HepG2 (cell line): Measurements from ENCODE around the gene HNRNPUL2. TPM values are rescaled to one million over a fixed set of nuclear protein-coding genes. Genes with fewer than 3 reads are reported as not detected.

Experiments
- ATAC-seq: fragments of 200-7000 bp; cut with Tn5 transposase; 3 replicates; pipeline ENCODE4 v1.9.1; 2020; ENCODE audit warnings: mild to moderate bottlenecking, moderate library complexity
- BruUV-seq: library from RNA; stranded (reverse); fragments of 400-500 nt; replicated peaks from 2 replicates; lab custom pipeline; 2021; lab: Mats Ljungman, UMichigan
- CTCF ChIA-PET: fragments of 300-600 bp; formaldehyde crosslinking; extraction: SDS; loops from one replicate; lab custom pipeline; 2021; ENCODE audit warnings: low total read pairs, inconsistent platforms, low intra/inter-chr PET ratio; lab: Yijun Ruan, JAX
- POLR2A ChIA-PET: fragments of 350-600 bp; sonication (Branson Sonifier 250); formaldehyde crosslinking; loops from one replicate; lab custom pipeline; 2020; ENCODE audit warnings: antibody characterized with exemption, inconsistent platforms; lab: Yijun Ruan, JAX
- DNase-seq: peaks from one replicate; pipeline ENCODE4 v3.0.0-alpha.2; 2015; ENCODE audit warnings: low spot score
- FAIRE-seq: peaks from 3 replicates; lab custom pipeline; 2011; peaks lifted over from hg19 to GRCh38; lab: Jason Lieb, UNC
- H2AFZ ChIP-seq: one replicate; pipeline ENCODE4 v1.6.1; 2011; ENCODE audit warnings: low read length, inconsistent platforms
- H3K27ac ChIP-seq: fragments of 300-600 bp; 3 replicates; pipeline ENCODE4 v1.8.0; 2011; ENCODE audit warnings: mixed run types, mild to moderate bottlenecking, mixed read lengths, low read length, inconsistent platforms; ENCODE audit not compliant: insufficient read depth; ENCODE audit errors: extremely low read length
- H3K27me3 ChIP-seq, 2 experiments: fragments of 200-600 bp in 1 of 2; 2 replicates in 1 of 2; 3 replicates in 1 of 2; pipeline versions ENCODE4 v1.6.0 to v1.8.0; 2011; ENCODE audit warnings: low read length in 2 of 2, mild to moderate bottlenecking in 2 of 2, moderate library complexity in 2 of 2, inconsistent platforms in 1 of 2; ENCODE audit not compliant: insufficient read depth in 2 of 2, control insufficient read depth in 1 of 2
- H3K36me3 ChIP-seq, 2 experiments: fragments of 200-600 bp in 1 of 2; replicated peaks in 1 of 2; 2 replicates in 1 of 2; 3 replicates in 1 of 2; pipeline versions ENCODE4 v1.5.1 to v1.8.0; 2011; ENCODE audit warnings: low read length in 2 of 2, inconsistent platforms in 1 of 2; ENCODE audit not compliant: insufficient read depth in 2 of 2, control insufficient read depth in 1 of 2
- H3K4me1 ChIP-seq: 2 replicates; pipeline ENCODE4 v1.5.1; 2012; ENCODE audit warnings: low read length, inconsistent platforms; ENCODE audit not compliant: insufficient read depth
- H3K4me2 ChIP-seq: 2 replicates; pipeline ENCODE4 v1.6.0; 2011; ENCODE audit warnings: low read depth, low read length, inconsistent platforms
- H3K4me3 ChIP-seq, 3 experiments: fragments of 200-600 bp in 1 of 3; sonication (generic), shearing (Covaris generic) in 1 of 3; replicated peaks in 1 of 3; 2 replicates each; pipeline ENCODE4 v1.5.1; 2011 to 2016; ENCODE audit warnings: low read length in 3 of 3, inconsistent platforms in 2 of 3, low read depth in 2 of 3, mild to moderate bottlenecking in 2 of 3, control low read depth in 1 of 3, mixed read lengths in 1 of 3; ENCODE audit not compliant: insufficient read depth in 1 of 3
- H3K79me2 ChIP-seq: one replicate; pipeline ENCODE4 v1.6.1; 2011; ENCODE audit warnings: low read length, inconsistent platforms; ENCODE audit not compliant: insufficient read depth
- H3K9ac ChIP-seq: 2 replicates; pipeline ENCODE4 v1.6.0; 2011; ENCODE audit warnings: mild to moderate bottlenecking, low read depth, low read length, inconsistent platforms; ENCODE audit not compliant: insufficient read depth
- H3K9me3 ChIP-seq: 2 replicates; pipeline ENCODE4 v1.5.1; 2012; ENCODE audit warnings: mild to moderate bottlenecking, low read length
- H4K20me1 ChIP-seq: 2 replicates; pipeline ENCODE4 v1.6.0; 2011; ENCODE audit warnings: inconsistent platforms, mild to moderate bottlenecking, low read length, moderate library complexity; ENCODE audit not compliant: insufficient read depth
- HOXD1 ChIP-seq: sonication (generic); formaldehyde crosslinking; IDR thresholded peaks from 2 replicates; pipeline ENCODE4 v1.5.0; 2020; ENCODE audit warnings: missing genetic modification reagents
- KLF15 ChIP-seq: sonication (generic); formaldehyde crosslinking; IDR thresholded peaks from 2 replicates; pipeline ENCODE4 v1.8.1; 2023; ENCODE audit warnings: borderline replicate concordance, mild to moderate bottlenecking, inconsistent platforms, missing genetic modification reagents, mixed read lengths
- POLR2A ChIP-seq, 2 experiments: IDR thresholded peaks; 2 replicates each; pipeline ENCODE4 v1.6.1; 2011; ENCODE audit warnings: low read depth in 2 of 2, low read length in 2 of 2, mild to moderate bottlenecking in 1 of 2, moderate library complexity in 1 of 2; ENCODE audit not compliant: insufficient read depth in 1 of 2
- RCOR2 ChIP-seq: IDR thresholded peaks from 2 replicates; pipeline ENCODE4 v1.6.1; 2016; ENCODE audit warnings: missing biosample characterization, missing genetic modification reagents
- ZNF737 ChIP-seq: sonication (generic); formaldehyde crosslinking; IDR thresholded peaks from 2 replicates; pipeline ENCODE4 v1.5.0; 2020; ENCODE audit warnings: missing genetic modification reagents, mild to moderate bottlenecking, borderline replicate concordance
- ZNF775 ChIP-seq: sonication (generic); formaldehyde crosslinking; IDR thresholded peaks from 2 replicates; pipeline ENCODE4 v1.4.0; 2020; ENCODE audit warnings: missing genetic modification reagents, mild to moderate bottlenecking, moderate library complexity, borderline replicate concordance
- WGBS: methylation state at CpG from one replicate; pipeline ENCODE4 v1.1.6; 2017; ENCODE audit warnings: low lambda C conversion rate; 5-methylcytosine and 5-hydroxymethylcytosine counted together
- in situ Hi-C: cut with HindIII; loops from 2 replicates; pipeline ENCODE4 v1.10.0; 2017; ENCODE audit warnings: low pct_unique_long_range_greater_than_20kb; ENCODE audit not compliant: extremely low pct_ligation_motif_present
- intact Hi-C: fragments of 100-400 bp; cut with micrococcal nuclease; formaldehyde crosslinking; loops from one replicate; pipeline ENCODE4 v1.10.0; 2022; ENCODE audit not compliant: unreplicated experiment
- polyA plus RNA-seq, 8 experiments: library from polyadenylated mRNA; depleted of rRNA in 3 of 8; stranded (reverse) in 7 of 8; unstranded in 1 of 8; fragments of >200 nt; fragmentation: Illumina TruSeq in 4 of 8; extraction: Trizol in 4 of 8; gene quantifications; 2 replicates each; pipeline versions ENCODE4 v1.2.1 to v1.2.3, GENCODE V29; 2011 to 2016; ENCODE audit warnings: low read depth in 4 of 8, missing spikeins in 1 of 8, mixed read lengths in 1 of 8; ENCODE audit not compliant: insufficient read depth in 1 of 8
- total RNA-seq, 5 experiments: library from RNA; depleted of rRNA; stranded (reverse); fragments of >200 nt; fragmentation: Illumina TruSeq; extraction: Trizol; gene quantifications; 2 replicates each; pipeline ENCODE4 v1.2.3, GENCODE V29; 2016; ENCODE audit warnings: low read depth in 1 of 5
- TF ChIP-seq, protein P1 (sequence below): sonication (generic); formaldehyde crosslinking; IDR thresholded peaks from 2 replicates; pipeline ENCODE4 v1.8.1; 2023; ENCODE audit warnings: mild to moderate bottlenecking, moderate library complexity, missing genetic modification reagents
- TF ChIP-seq, protein P2 (sequence below): sonication (generic); formaldehyde crosslinking; IDR thresholded peaks from 2 replicates; pipeline ENCODE4 v1.4.0; 2020; ENCODE audit warnings: missing genetic modification reagents

The HNRNPUL2 gene
- total and polyA plus RNA-seq, 2 of the 13 experiments (the other 11 are each of a cell fraction or from before 2014, with no cell fraction given): 8.4 to 9.6 TPM

DNA sequence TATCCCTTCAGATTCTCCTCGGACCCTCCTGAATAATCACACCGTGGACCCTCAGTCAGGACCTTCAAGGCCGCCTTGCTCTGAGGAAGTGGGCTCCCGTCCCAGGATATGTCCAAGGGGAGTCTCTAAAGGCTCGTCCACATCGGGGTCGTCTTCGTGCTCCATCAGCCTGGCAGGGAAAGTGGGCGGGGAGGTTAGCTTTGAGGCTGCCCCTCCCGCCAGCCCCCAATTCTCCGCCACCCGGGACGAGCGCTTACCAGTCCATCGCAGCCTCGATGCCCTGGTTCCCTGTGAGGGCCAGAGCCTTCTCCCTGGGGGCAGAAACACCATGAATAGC, 48.9 kb downstream of the HNRNPUL2 start:
- Histone ChIP-seq H2AFZ (no peak overlapping the region), H3K27ac (peak overlapping the region; percentile 86), H3K36me3 (peaks cover 0 to 7% of the 10 kb centered on the region in 2 experiments; a peak in 1 of 5 replicates), H3K4me2 (peak overlapping the region; percentile 98), H3K9me3 (no peaks in the 10 kb centered on the region), H3K4me1 (peaks cover 42% of the 10 kb centered on the region), H3K79me2 (peaks cover 8% of the 10 kb centered on the region), H3K27me3 (no peaks in the 10 kb centered on the region), H3K9ac (peak overlapping the region; percentile 94), H4K20me1 (no peaks in the 10 kb centered on the region), H3K4me3 (peak overlapping the region; percentile 88 to 98 (median 94))
- DNase-seq: no peak
- BruUV-seq: no TSS peak
- WGBS: 9% methylated on average over 10 of the region's 16 CpGs
- ATAC-seq: no peak; the same call in 2 of the 3 replicates
- POLR2A ChIA-PET: interaction anchor here (1.1 to 3.6 kb wide), 5 partner anchors 8 to 87 kb away, joined by 3 to 54 read pairs (median 34); partner anchors contain the start of genes C11orf98, CSKMT, HNRNPUL2 and LBHD1
- no peak for FAIRE-seq
- in situ Hi-C loops (no loop called here), intact Hi-C loops (no loop called here)
- CTCF ChIA-PET: no interaction called here
- 0 out of 2 replicates have a peak, but pooled peaks have one; percentile 44 for TF ChIP-seq KLF15 (CRISPR knock-in tag)
- TF ChIP-seq HOXD1 (CRISPR knock-in tag): 0 out of 2 replicates have a peak, but pooled peaks have one; percentile 20
- TF ChIP-seq ZNF775 (CRISPR knock-in tag): no peak
- TF ChIP-seq, protein P1, sequence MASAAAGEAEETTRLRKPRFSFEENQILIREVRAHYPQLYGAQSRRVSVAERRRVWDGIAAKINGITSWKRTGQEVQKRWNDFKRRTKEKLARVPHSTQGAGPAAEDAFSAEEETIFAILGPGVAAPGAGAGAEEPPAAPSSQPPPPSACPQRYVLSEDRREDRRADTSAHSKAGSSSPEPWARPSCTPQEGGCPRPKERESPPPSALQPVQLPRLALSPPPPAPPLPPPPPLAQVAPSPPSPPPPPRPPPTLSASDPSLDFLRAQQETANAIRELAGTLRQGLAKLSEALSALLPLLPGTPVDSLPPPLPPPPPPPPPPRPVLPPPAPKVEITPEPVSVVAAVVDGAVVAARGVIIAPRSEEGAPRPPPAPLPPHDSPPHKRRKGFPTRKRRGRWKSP (CRISPR knock-in tag): no peak

DNA sequence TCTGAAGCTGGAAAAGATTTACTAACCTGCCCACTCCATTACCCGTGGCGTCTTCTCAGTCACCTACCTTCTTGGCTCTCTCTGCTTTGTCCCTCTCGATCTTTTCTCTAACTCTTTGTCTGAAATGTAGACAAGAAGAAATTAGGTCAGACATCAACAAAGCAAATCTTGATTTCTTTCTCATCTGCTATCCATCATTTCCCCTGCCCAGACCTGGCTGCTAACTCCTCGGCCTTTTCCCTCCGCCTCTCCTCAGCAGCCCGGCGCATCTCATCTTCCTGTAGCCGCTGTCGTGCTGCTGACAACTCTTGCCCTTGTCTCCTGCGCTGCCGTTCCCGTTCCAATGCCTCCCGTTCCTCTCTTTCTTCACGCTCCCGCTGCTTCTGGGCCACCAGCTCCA, 49.5 kb downstream of the HNRNPUL2 start:
- peaks cover 48% of the 10 kb centered on the region for H3K4me1 ChIP-seq
- H3K79me2 ChIP-seq: peaks cover 13% of the 10 kb centered on the region
- H3K9me3 ChIP-seq: no peaks in the 10 kb centered on the region
- CTCF ChIA-PET: no interaction called here
- H3K27ac ChIP-seq: peak overlapping the region; percentile 86
- in situ Hi-C loops: no loop called here
- no peak for FAIRE-seq
- intact Hi-C loops: no loop called here
- 90% methylated on average over 15 of the region's 15 CpGs for WGBS
- no peak overlapping the region for H2AFZ ChIP-seq
- H3K4me2 ChIP-seq: peak overlapping the region; percentile 98
- peaks cover 0 to 7% of the 10 kb centered on the region in 2 experiments; a peak in 1 of 5 replicates for H3K36me3 ChIP-seq
- POLR2A ChIA-PET: interaction anchor here (1.1 to 5.4 kb wide), 2 partner anchors 13 to 24 kb away, joined by 4 to 64 read pairs; partner anchors contain the start of genes C11orf98, CSKMT and INTS5
- DNase-seq: no peak
- TF ChIP-seq, protein P2, sequence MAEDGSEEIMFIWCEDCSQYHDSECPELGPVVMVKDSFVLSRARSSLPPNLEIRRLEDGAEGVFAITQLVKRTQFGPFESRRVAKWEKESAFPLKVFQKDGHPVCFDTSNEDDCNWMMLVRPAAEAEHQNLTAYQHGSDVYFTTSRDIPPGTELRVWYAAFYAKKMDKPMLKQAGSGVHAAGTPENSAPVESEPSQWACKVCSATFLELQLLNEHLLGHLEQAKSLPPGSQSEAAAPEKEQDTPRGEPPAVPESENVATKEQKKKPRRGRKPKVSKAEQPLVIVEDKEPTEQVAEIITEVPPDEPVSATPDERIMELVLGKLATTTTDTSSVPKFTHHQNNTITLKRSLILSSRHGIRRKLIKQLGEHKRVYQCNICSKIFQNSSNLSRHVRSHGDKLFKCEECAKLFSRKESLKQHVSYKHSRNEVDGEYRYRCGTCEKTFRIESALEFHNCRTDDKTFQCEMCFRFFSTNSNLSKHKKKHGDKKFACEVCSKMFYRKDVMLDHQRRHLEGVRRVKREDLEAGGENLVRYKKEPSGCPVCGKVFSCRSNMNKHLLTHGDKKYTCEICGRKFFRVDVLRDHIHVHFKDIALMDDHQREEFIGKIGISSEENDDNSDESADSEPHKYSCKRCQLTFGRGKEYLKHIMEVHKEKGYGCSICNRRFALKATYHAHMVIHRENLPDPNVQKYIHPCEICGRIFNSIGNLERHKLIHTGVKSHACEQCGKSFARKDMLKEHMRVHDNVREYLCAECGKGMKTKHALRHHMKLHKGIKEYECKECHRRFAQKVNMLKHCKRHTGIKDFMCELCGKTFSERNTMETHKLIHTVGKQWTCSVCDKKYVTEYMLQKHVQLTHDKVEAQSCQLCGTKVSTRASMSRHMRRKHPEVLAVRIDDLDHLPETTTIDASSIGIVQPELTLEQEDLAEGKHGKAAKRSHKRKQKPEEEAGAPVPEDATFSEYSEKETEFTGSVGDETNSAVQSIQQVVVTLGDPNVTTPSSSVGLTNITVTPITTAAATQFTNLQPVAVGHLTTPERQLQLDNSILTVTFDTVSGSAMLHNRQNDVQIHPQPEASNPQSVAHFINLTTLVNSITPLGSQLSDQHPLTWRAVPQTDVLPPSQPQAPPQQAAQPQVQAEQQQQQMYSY (CRISPR knock-in tag): no peak
- no peak for TF ChIP-seq RCOR2 (CRISPR knock-in tag)
- peak in 1 of 2 experiments; percentile 23; a peak in 1 of 4 replicates for TF ChIP-seq POLR2A (IDR thresholded peaks at IDR 0.05; ENCODE audit: insufficient read depth in 1 of 2, low read depth in 2 of 2, low read length in 2 of 2)
- no peak for TF ChIP-seq ZNF737
- no TSS peak for BruUV-seq
- ATAC-seq: no peak
- no peaks in the 10 kb centered on the region for H4K20me1 ChIP-seq
- peak overlapping the region; percentile 88 to 98 (median 94) for H3K4me3 ChIP-seq
- H3K27me3 ChIP-seq: no peaks in the 10 kb centered on the region
- H3K9ac ChIP-seq: peak overlapping the region; percentile 94
